NT2/D1 (cell line): ENCODE data around the gene CSF2RB.

Experiments used
- DNase-seq: peaks from one replicate; pipeline ENCODE4 v3.0.0-alpha.2; 2011; ENCODE audit warnings: low read depth, low spot score
- H3K27me3 ChIP-seq: 2 replicates; pipeline ENCODE4 v1.6.0; 2011; ENCODE audit warnings: mild to moderate bottlenecking; ENCODE audit not compliant: insufficient read length, insufficient read depth
- H3K36me3 ChIP-seq: 2 replicates; pipeline ENCODE4 v1.6.1; 2011; ENCODE audit warnings: mild to moderate bottlenecking, low read length, mixed read lengths; ENCODE audit not compliant: insufficient read depth, insufficient read length
- H3K4me1 ChIP-seq: 2 replicates; pipeline ENCODE4 v1.5.1; 2011; ENCODE audit not compliant: insufficient read depth, insufficient read length
- H3K4me3 ChIP-seq: 2 replicates; pipeline ENCODE4 v1.5.1; 2011; ENCODE audit warnings: low read depth; ENCODE audit not compliant: insufficient read length
- H3K9ac ChIP-seq: 2 replicates; pipeline ENCODE4 v1.6.0; 2011; ENCODE audit warnings: low read depth; ENCODE audit not compliant: insufficient read length
- H3K9me3 ChIP-seq: 2 replicates; pipeline ENCODE4 v1.5.1; 2011; ENCODE audit warnings: mild to moderate bottlenecking, low read length; ENCODE audit not compliant: insufficient read depth
- SUZ12 ChIP-seq: IDR thresholded peaks from 2 replicates; pipeline ENCODE4 v1.6.1; 2011; ENCODE audit not compliant: insufficient read length, insufficient read depth; ENCODE audit errors: extremely low read depth
- YY1 ChIP-seq: IDR thresholded peaks from 2 replicates; pipeline ENCODE4 v1.6.1; 2011; ENCODE audit not compliant: insufficient read length, insufficient read depth
- ZNF274 ChIP-seq: IDR thresholded peaks from 2 replicates; pipeline ENCODE4 v1.6.1; 2011; ENCODE audit warnings: mild to moderate bottlenecking, low read depth, low read length

CSF2RB gene

DNA sequence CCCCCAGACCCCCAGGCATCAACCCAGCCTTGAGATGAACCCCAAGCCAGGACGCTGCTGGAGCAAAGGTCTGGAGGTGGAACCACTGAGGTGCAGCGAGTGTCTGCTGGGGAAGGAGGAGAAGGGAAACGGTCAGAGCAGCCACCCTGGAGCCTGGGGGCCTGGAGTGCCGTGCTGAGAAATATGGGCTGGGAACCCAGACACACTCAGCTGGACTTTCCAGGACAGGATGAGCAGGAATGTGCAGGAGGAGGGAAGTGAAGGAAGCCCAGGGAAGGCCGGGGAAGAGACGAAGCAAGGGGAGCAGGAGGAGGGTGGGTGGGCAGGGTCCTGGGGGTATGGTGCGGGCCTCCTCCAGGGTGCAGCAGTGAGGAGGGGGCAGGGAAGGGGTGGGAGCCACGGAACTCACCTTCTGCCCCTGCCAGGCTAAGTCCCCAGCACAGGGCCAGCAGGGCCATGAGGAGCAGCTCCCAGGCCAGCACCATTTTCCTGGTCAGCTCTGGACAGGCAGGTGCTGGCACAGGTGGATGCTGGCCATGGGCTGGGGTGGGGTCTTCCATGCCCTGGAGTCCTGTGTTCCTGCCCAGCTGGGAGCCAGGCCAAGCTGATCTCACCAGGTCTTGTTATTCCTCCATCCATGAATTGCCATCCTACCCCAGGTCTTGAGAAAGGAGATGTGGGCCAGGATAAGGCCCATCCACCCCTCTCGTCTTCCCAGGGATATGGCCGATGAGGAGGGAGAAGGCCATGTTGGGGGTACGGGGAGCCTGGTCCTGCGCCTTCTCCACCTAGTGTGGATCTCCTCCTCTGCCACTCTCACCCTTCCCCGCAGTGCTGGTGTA is 40.0 kb downstream of the CSF2RB start:
- no peak for DNase-seq
- H3K9me3 ChIP-seq: peaks cover 2% of the 10 kb centered on the region; the same call in 1 of the 2 replicates
- no peak for TF ChIP-seq SUZ12
- no peak for TF ChIP-seq ZNF274
- TF ChIP-seq YY1: no peak
- no peak overlapping the region for H3K9ac ChIP-seq
- H3K4me3 ChIP-seq: no peak overlapping the region
- no peaks in the 10 kb centered on the region for H3K4me1 ChIP-seq
- no peaks in the 10 kb centered on the region for H3K27me3 ChIP-seq
- H3K36me3 ChIP-seq: no peaks in the 10 kb centered on the region

- Histone ChIP-seq H3K9me3 (peaks cover 9% of the 10 kb centered on the region; the same call in 1 of the 2 replicates), H3K27me3 (no peaks in the 10 kb centered on the region), H3K36me3 (no peaks in the 10 kb centered on the region), H3K4me1 (no peaks in the 10 kb centered on the region), H3K9ac (no peak overlapping the region), H3K4me3 (no peak overlapping the region)
- no peak for TF ChIP-seq ZNF274
- TF ChIP-seq YY1: no peak
- TF ChIP-seq SUZ12: no peak
- DNase-seq: no peak
These were observed 41.0 kb downstream of the CSF2RB start for GRCh38 chr22:36954251-36955014.

GRCh38 chr22:36955691-36956090 is 42.3 kb downstream of the CSF2RB start:
- no peaks in the 10 kb centered on the region for H3K27me3 ChIP-seq
- no peak overlapping the region for H3K4me3 ChIP-seq
- no peak overlapping the region for H3K9ac ChIP-seq
- TF ChIP-seq SUZ12: no peak
- TF ChIP-seq YY1: no peak
- no peak for TF ChIP-seq ZNF274
- H3K4me1 ChIP-seq: no peaks in the 10 kb centered on the region
- DNase-seq: no peak
- no peaks in the 10 kb centered on the region for H3K36me3 ChIP-seq
- H3K9me3 ChIP-seq: peaks cover 9% of the 10 kb centered on the region; the same call in 1 of the 2 replicates

GRCh38 chr22:36958366-36958765 is 44.9 kb downstream of the CSF2RB start:
- TF ChIP-seq SUZ12 (no peak), YY1 (no peak)
- no peak for DNase-seq
- no peaks in the 10 kb centered on the region for H3K36me3 ChIP-seq
- no peaks in the 10 kb centered on the region for H3K27me3 ChIP-seq
- no peak overlapping the region for H3K9ac ChIP-seq
- H3K4me3 ChIP-seq: no peak overlapping the region
- no peaks in the 10 kb centered on the region for H3K4me1 ChIP-seq
- peaks cover 9% of the 10 kb centered on the region; the same call in 1 of the 2 replicates for H3K9me3 ChIP-seq

DNA sequence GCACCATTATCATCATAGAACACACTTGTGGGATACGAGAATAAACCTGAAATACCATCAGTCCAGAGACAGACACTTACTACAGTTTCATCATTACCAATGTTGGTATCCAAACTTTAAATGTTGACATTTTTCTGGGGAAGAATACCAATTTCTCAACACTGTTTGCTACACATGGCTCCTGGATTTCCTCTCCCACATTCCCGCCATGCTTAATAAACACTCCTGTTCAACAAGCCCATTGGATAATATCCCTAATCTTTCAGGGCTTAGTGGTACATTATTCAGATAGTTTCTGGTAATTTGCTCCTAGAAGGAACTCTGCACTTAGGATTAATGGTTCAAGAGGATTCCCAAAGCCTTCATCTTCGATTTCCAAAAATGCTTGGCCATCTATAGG is 48.2 kb downstream of the CSF2RB start:
- Histone ChIP-seq H3K36me3 (no peaks in the 10 kb centered on the region), H3K27me3 (no peaks in the 10 kb centered on the region), H3K4me3 (no peak overlapping the region), H3K9ac (no peak overlapping the region), H3K9me3 (peaks cover 15% of the 10 kb centered on the region; the same call in 1 of the 2 replicates), H3K4me1 (peaks cover 3% of the 10 kb centered on the region)
- TF ChIP-seq YY1: no peak
- no peak for TF ChIP-seq ZNF274
- no peak for TF ChIP-seq SUZ12
- DNase-seq: no peak

DNA sequence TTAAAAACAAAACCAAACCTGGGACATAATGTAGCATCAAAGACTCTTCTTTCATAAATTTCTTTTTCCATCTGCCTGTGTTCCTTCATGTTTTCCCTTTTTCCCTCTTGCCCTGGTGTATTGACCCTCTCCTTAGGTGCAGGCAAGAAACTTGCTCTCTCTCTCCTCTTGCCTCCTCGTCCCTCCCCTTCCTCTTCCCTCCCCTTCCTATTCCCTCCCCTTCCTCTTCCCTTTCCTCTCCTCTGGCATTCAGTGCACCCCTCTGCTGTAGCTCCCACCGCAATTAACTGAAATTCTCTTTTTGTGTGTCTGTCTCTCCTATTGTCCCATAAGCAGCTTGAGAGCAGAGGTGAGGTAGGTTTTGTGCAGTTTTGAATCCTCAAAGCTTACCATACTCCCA is 49.9 kb downstream of the CSF2RB start:
- TF ChIP-seq SUZ12 (no peak), YY1 (no peak), ZNF274 (no peak)
- Histone ChIP-seq H3K27me3 (no peaks in the 10 kb centered on the region), H3K9ac (no peak overlapping the region), H3K9me3 (peaks cover 15% of the 10 kb centered on the region; the same call in 1 of the 2 replicates), H3K4me3 (no peak overlapping the region), H3K4me1 (peaks cover 3% of the 10 kb centered on the region), H3K36me3 (no peaks in the 10 kb centered on the region)
- DNase-seq: no peak

DNA sequence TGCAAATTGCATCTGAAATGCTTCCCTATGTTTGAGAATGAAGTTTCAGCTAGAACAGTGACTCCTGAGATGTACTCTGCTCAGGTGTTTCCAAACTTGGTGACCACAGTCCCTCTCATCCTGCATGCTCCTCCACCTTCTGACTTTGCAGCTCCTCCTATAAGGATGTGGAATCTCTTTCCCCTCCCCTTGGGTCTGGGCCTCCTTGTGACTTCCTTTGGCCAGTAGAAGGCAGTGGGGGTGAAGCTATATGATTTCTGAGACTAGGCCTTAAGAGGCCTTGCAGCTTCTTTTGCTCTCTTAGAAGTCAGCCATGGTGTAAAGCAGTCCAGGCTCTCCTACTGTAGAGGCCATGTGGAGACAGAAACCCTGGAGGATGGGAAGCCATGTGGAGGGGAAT is 50.7 kb downstream of the CSF2RB start:
- peaks cover 3% of the 10 kb centered on the region for H3K4me1 ChIP-seq
- no peak overlapping the region for H3K4me3 ChIP-seq
- no peaks in the 10 kb centered on the region for H3K27me3 ChIP-seq
- DNase-seq: no peak
- H3K36me3 ChIP-seq: no peaks in the 10 kb centered on the region
- peaks cover 7% of the 10 kb centered on the region; the same call in 1 of the 2 replicates for H3K9me3 ChIP-seq
- TF ChIP-seq SUZ12 (no peak), ZNF274 (no peak), YY1 (no peak)
- no peak overlapping the region for H3K9ac ChIP-seq
